Fibroblast of peridontal ligament (primary cell): ENCODE results near the gene HSF5.
"Not testable (repeated sequence)": the region's sequence is repeated elsewhere in the genome, so short reads cannot be mapped to it uniquely, and the experiment has no call there.

Source experiments
- DNase-seq: peaks from one replicate; pipeline ENCODE4 v3.0.0-alpha.2; 2010; ENCODE audit errors: extremely low read depth

Gene HSF5

GRCh38 chr17:58413684-58414083 lies 74.5 kb downstream of the HSF5 start:
- DNase-seq, result no peak

DNA sequence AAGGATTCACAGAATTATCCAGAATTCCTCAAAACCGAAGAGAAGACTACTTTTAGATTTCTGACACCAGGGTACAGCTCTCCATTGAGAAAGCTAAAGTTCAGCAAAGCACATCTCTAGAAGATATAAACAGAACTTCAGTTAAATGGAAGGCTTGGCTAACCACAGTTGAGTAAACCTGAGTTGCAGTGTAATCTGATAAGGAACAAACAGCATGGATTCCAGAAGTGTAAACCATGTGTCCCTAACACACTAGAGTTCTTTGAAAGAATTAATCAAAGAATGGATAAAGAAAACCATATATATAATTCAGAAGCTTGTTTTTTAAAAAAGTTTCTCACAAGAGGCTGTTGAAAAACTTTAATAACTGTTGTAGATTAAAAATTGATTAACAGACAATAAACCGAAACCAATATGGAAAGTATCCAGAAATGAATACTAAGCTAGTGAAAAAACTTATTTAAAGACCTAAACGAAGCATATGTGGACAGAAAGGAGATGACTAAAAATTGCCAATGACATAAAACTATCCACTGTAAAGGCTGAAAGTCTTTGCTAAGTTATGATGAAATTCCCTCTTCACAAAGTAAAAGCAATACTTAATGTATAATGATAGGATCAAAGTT lies 75.1 kb downstream of the HSF5 start:
- DNase-seq, result no peak

GRCh38 chr17:58412064-58412703 lies 76.0 kb downstream of the HSF5 start:
- DNase-seq, result no peak

DNA sequence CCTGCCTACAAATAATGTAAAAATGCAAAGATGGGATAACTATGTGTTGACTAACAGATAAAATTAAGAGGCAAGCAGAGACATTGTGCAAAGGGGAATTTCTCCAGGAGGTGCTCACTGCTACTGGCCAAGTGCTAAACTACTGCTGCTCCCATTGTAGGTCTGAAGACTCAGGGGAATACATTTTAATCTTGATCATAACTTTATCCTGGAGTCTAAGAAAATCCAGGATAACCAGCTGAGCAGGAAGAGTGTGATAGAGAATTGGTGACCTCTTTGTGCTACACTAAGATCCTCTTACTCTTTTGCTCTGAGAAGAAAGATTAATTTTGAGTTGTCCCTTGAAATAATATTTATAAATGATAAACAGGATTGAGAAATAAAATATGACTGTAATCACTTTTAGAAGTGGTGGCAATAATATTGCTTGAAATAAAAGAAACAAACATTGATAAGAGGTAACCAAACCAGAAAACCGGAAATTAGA lies 76.8 kb downstream of the HSF5 start:
- DNase-seq, result no peak

- DNase-seq, result no peak
Measured at GRCh38 chr17:58410714-58411407, 77.3 kb downstream of the HSF5 start.

DNA sequence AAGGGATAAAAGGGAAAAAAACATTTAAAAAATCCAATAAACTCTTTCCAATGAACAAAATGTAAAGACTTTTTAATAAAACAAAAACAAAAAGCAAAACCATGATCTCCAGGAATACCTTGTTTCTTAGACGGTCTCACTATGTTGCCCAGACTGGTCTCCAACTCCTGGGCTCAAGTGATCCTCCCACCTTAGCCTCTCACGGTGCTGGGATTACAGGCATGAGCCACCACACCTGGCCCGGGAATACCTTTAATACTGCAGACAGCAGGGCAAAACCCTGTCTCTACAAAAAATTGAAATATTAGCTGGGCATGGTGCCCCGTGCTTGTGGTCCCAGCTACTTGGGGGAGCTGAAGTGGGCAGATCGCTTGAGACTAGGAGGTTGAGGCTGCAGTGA lies 78.8 kb downstream of the HSF5 start:
- DNase-seq, result no peak

DNA sequence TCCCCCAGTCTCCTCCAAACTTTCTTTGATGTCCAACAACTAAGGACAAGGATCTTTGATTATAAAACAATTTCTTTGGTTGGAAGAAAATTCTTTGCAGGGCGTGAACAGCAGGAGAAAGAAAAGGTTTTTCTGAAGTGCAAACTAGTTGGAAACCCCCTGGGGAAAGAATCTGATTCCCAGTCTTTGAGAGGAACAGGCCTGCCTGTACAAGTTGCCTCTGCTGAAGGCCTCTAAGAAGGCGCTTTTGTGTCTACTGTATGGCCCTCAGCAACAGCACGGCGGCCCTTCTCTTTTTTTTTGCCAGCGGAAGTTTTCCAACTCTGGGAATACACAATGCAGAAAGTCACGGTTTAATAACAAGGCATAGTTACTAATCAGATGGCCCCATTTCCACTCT lies 84.9 kb downstream of the HSF5 start:
- DNase-seq, result no peak

DNA sequence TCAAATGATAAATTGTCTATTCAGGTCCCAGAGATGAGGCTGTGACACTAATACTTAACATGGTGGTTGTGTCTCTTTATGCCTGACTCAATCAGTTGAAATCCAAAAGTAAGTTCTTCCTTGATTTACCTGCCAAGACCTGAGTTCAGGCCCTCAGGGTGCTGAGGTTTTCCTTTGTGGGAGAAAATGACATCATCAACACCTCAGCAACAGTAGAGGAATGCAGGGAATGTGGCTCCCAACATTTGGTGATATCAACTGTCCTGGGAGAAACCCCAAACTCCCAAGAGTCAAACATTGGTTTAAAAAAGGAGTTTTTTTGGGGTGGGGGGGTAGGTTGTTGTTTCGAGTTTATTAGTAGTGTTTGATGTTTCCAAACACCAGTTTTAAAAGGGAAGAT lies 85.5 kb downstream of the HSF5 start:
- DNase-seq, result no peak

GRCh38 chr17:58402047-58402446 lies 86.2 kb downstream of the HSF5 start:
- no peak for DNase-seq

- DNase-seq, result no peak
Measured at GRCh38 chr17:58401287-58401686, 86.9 kb downstream of the HSF5 start.

GRCh38 chr17:58400826-58401225 lies 87.4 kb downstream of the HSF5 start:
- DNase-seq, result no peak

GRCh38 chr17:58399974-58400373 lies 88.2 kb downstream of the HSF5 start:
- no peak for DNase-seq

DNA sequence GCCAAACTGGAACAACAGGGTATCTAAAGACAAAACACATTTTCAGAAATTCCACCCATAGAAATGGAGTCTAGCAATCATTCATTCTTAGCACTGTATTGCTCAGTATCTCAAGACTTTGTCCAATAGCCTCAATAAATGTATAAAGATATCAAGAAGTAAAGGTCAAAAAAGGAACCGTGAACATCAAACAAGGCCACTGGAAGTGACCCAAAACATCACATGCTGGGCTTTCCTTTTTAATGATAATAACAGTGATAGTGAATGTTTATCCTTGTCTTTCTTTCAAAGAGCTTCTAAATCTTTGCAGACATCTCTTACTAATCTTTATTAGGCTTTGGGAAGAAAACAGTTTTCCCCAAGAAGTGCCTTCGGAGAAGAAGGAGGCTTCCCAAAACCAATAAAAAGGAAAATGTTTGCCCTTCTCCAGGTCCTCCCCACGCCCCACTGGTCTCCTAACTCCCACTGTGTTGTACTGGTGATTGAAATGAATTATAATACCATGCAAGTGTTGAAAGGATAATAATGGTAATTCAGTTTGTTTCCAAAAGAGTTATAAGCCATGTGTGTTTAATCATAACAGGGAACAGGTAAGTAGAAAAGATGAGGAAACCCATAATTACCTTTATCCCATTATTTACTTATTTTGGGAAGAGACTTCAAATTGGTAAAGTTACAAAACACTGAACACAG lies 89.5 kb downstream of the HSF5 start:
- no peak for DNase-seq

GRCh38 chr17:58397421-58397820 lies 90.8 kb downstream of the HSF5 start:
- not testable (repeated sequence) for DNase-seq

- DNase-seq, result no peak
Measured at GRCh38 chr17:58396173-58396572, 92.0 kb downstream of the HSF5 start.

DNA sequence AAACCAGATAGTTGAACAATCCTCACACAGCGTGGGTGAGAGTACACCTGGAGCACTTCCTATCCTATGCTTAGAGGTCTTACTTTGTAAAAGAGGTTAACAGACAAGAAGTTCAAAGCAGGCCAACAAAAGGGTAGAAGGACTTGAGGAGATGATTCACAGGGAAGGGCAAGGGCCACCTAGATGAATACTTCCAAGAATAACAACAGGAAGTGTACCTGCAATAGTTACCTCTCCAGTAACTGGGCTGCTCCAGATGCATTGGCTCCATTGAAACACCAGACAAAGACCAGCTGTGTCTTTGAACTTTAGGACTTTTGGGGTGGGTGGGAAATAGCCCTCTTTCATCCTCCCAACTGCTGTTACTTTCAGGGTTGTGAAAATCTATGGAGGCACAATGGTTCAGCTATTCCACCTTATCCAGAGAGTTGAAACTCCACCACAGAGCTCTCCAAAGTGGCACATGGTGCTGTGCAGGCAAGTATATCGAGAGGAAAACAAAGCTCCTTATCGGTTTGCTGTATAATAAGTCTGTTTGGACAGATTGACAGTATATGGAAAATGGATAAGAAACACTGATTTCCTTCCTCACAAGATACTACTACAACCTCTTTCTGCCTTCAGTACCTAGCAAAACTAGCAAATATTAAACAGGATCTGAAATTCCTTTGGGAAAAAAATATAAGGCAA lies 93.5 kb downstream of the HSF5 start:
- no peak for DNase-seq

DNA sequence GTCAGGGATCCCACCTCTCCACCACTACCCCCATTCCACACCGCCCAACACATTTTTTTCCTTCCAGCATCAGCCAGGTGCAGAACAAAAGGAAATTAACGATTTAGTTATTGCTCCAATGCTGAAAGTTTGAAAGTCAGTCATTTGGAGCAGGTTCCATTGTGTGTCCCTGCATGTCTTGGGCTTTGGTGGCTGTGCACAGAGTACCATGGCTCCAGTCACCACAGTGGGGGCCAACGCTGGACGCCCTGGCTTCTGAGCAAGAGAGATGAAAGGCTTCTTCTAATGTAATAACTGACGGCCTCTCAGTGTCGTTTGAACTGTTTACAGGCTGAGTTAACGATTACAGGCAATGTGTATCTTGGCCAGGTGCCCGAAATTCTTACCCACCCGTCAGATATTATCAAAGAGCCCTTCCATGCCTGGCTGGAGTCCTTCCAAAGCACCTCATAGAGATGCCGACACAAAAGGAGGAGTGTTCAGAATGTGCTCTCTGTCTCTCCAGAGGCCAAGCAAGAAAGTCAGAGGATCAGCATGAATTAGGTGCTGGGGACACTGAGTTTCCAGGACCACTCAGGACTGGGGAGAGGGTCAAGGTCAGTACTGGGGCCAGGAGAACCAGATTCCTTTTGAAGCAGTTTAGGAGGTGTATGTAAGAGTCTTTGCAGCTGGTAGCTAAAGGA lies 96.8 kb downstream of the HSF5 start:
- no peak for DNase-seq

DNA sequence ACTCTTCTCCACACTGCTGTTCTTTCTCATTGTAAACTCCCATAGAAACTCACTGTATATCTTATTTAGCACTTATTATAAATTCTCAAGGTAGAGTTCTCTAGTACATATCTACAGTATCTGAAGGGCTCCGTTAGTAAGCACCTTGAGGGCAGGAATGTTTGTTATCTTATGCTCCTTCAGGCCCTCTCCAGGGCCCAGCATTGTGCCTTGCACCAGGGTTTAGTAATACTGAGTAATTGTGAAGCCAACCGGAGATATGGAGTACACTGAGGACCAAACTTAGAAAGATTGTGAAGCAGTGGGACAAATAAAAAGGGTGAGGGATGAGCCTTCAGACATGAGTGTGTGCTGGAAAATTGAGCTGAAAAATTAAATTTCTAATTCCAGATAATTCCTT lies 97.3 kb downstream of the HSF5 start:
- no peak for DNase-seq

DNA sequence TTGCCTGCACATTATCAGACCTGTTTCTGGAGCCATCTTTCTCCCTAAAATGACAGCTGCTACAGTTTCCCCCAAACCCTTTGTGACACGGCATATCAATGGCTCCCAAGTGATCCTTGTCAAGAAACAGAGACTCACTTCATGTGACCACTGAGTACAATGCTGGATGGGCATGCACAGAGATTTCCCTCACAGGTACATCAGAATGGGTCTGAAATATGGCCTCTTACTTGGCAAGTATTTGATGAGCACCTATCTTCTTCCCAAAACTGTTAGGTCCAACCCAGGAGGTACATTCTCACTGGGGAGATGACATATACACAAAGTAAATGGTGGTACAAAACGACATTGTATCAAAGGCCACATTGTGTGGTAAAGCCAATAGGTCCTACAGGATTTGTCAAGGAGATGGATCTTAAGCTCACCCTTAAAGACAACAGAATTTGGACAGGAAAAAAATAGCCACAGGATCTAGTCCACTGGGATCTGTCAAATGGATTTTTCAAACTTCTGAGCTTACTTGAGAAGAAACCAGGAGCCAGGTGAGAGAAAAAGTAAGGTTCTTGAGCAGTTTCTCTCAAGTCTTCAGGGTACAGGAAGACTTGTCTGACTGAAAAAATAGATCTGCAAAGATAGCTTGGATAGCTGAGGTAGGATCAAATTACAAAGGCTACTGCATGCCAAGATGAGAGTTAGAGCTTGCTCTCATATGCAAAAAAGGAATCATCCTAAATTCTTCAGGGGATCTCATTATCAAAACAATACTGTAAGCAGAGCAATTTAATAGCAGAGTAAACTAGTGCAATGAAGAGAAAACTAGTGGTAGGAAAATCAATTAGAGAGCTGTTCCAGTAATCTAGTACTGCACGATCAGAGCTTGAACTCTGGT lies 99.7 kb downstream of the HSF5 start:
- DNase-seq, result no peak

GRCh38 chr17:58387834-58388233 lies 100.4 kb downstream of the HSF5 start:
- no peak for DNase-seq
